Hepatocyte (in vitro differentiated cells): ENCODE data around the gene TNFRSF6B. TPM values are rescaled to one million over a fixed set of nuclear protein-coding genes. Genes with fewer than 3 reads are reported as not detected.
"Not testable (repeated sequence)": the region's sequence is repeated elsewhere in the genome, so short reads cannot be mapped to it uniquely, and the experiment has no call there.

Experiments
- DNase-seq: peaks from one replicate; pipeline ENCODE4 v3.0.0-alpha.2; 2016; ENCODE audit warnings: low spot score
- H2AFZ ChIP-seq: fragments of 200-600 bp; sonication (generic); 2 replicates; pipeline ENCODE4 v1.6.0; 2016; ENCODE audit warnings: antibody characterized with exemption, mild to moderate bottlenecking
- H3K27ac ChIP-seq: fragments of 200-600 bp; sonication (generic); 2 replicates; pipeline ENCODE4 v1.5.1; 2016; ENCODE audit warnings: mild to moderate bottlenecking
- H3K27me3 ChIP-seq: fragments of 200-600 bp; sonication (generic); 2 replicates; pipeline ENCODE4 v1.6.1; 2016
- H3K36me3 ChIP-seq: fragments of 200-600 bp; sonication (generic); replicated peaks from 2 replicates; pipeline ENCODE4 v1.5.1; 2016; ENCODE audit warnings: low read depth; ENCODE audit not compliant: insufficient read depth
- H3K4me1 ChIP-seq: fragments of 200-600 bp; sonication (generic); 2 replicates; pipeline ENCODE4 v1.5.1; 2016; ENCODE audit warnings: mild to moderate bottlenecking, moderate library complexity; ENCODE audit not compliant: insufficient read depth
- H3K4me2 ChIP-seq: fragments of 200-600 bp; sonication (generic); 2 replicates; pipeline ENCODE4 v1.6.0; 2016
- H3K4me3 ChIP-seq: fragments of 200-600 bp; sonication (generic); 2 replicates; pipeline ENCODE4 v1.5.1; 2016; ENCODE audit warnings: mild to moderate bottlenecking
- H3K79me2 ChIP-seq: fragments of 200-600 bp; sonication (generic); 2 replicates; pipeline ENCODE4 v1.6.0; 2017; ENCODE audit warnings: mild to moderate bottlenecking
- H3K9me2 ChIP-seq: fragments of 200-600 bp; sonication (generic); replicated peaks from 2 replicates; pipeline ENCODE4 v1.6.0; 2017; ENCODE audit warnings: mild to moderate bottlenecking; ENCODE audit not compliant: insufficient read depth
- H3K9me3 ChIP-seq: fragments of 200-600 bp; sonication (generic); 2 replicates; pipeline ENCODE4 v1.5.1; 2016; ENCODE audit warnings: low read depth, mild to moderate bottlenecking
- H4K20me1 ChIP-seq: fragments of 200-600 bp; sonication (generic); 2 replicates; pipeline ENCODE4 v1.6.0; 2016; ENCODE audit warnings: mild to moderate bottlenecking; ENCODE audit not compliant: insufficient read depth, poor library complexity, severe bottlenecking
- EZH2 ChIP-seq: fragments of 200-600 bp; sonication (generic); IDR thresholded peaks from 2 replicates; pipeline ENCODE4 v1.6.1; 2016; ENCODE audit warnings: antibody characterized with exemption, mild to moderate bottlenecking, borderline replicate concordance
- EZH2phosphoT487 ChIP-seq: fragments of 200-600 bp; sonication (generic); IDR thresholded peaks from one replicate; pipeline ENCODE4 v1.6.1; 2018; ENCODE audit warnings: antibody characterized with exemption, mild to moderate bottlenecking, low read depth, moderate library complexity; ENCODE audit not compliant: unreplicated experiment, severe bottlenecking
- WGBS: methylation state at CpG from one replicate; pipeline ENCODE4 v1.1.6; 2016; ENCODE audit warnings: low lambda C conversion rate; ENCODE audit errors: missing lambda C conversion rate; 5-methylcytosine and 5-hydroxymethylcytosine counted together
- polyA plus RNA-seq: library from polyadenylated mRNA; unstranded; fragments of >200 nt; fragmentation: Nextera tagmentation; extraction: Ambion mirVana; gene quantifications from 2 replicates; pipeline ENCODE4 v1.2.1, GENCODE V29; 2016
- total RNA-seq: library from RNA; depleted of rRNA; stranded (reverse); fragments of >200 nt; gene quantifications from 2 replicates; pipeline ENCODE4 v1.2.3, GENCODE V29; 2014
- TF ChIP-seq, protein P1 (sequence below): fragments of 200-600 bp; sonication (generic); IDR thresholded peaks from 2 replicates; pipeline ENCODE4 v1.5.1; 2016; ENCODE audit warnings: antibody characterized with exemption, mild to moderate bottlenecking; ENCODE audit not compliant: poor library complexity

TNFRSF6B gene
- total and polyA plus RNA-seq, 2 experiments from 2014 or later, result 0.97 to 4.2 TPM

DNA sequence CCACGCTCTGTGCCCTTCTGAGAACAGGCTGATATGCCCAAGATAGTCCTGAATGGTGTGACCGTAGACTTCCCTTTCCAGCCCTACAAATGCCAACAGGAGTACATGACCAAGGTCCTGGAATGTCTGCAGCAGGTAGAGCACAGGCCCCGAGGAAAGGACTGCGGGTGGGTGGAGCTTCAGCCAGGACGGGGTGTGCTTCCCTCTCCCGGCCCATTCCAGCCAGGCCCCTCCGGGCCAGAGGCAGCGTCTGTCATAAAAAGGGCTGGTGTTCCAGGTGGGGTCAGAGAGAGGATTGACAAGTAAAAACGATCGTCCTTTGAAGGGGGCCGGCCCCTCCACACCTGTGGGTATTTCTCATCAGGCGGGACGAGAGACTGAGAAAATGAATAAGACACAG lies 37.1 kb upstream of the TNFRSF6B start:
- TF ChIP-seq EZH2phosphoT487 (no peak), EZH2 (no peak)
- TF ChIP-seq, protein P1, sequence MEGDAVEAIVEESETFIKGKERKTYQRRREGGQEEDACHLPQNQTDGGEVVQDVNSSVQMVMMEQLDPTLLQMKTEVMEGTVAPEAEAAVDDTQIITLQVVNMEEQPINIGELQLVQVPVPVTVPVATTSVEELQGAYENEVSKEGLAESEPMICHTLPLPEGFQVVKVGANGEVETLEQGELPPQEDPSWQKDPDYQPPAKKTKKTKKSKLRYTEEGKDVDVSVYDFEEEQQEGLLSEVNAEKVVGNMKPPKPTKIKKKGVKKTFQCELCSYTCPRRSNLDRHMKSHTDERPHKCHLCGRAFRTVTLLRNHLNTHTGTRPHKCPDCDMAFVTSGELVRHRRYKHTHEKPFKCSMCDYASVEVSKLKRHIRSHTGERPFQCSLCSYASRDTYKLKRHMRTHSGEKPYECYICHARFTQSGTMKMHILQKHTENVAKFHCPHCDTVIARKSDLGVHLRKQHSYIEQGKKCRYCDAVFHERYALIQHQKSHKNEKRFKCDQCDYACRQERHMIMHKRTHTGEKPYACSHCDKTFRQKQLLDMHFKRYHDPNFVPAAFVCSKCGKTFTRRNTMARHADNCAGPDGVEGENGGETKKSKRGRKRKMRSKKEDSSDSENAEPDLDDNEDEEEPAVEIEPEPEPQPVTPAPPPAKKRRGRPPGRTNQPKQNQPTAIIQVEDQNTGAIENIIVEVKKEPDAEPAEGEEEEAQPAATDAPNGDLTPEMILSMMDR, result no peak
- no peak for DNase-seq
- H4K20me1 ChIP-seq, result no peaks in the 10 kb centered on the region
- WGBS, result 71% methylated on average over 13 of the region's 13 CpGs
- no peaks in the 10 kb centered on the region for H3K9me2 ChIP-seq
- H3K36me3 ChIP-seq, result no peaks in the 10 kb centered on the region
- peaks cover 10% of the 10 kb centered on the region for H3K79me2 ChIP-seq
- H3K9me3 ChIP-seq, result no peaks in the 10 kb centered on the region
- H2AFZ ChIP-seq, result no peak overlapping the region
- peak overlapping the region; percentile 75 for H3K4me3 ChIP-seq
- no peaks in the 10 kb centered on the region for H3K27me3 ChIP-seq
- H3K4me1 ChIP-seq, result peaks cover 7% of the 10 kb centered on the region
- H3K27ac ChIP-seq, result no peak overlapping the region
- H3K4me2 ChIP-seq, result peak overlapping the region; percentile 88

DNA sequence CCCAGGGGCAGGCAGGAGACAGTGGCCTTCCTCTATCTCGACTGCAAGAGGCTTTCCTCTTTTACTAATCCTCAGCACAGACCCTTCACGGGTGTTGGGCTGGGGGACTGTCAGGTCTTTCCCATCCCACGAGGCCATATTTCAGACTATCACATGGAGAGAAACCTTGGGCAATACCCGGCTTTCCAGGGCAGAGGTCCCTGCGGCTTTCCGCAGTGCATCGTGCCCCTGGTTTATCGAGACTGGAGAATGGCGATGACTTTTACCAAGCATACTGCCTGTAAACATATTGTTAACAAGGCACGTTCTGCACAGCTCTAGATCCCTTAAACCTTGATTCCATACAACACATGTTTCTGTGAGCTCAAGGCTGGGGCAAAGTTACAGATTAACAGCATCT lies 36.3 kb upstream of the TNFRSF6B start:
- not testable (repeated sequence) for H3K36me3 ChIP-seq, H3K4me3 ChIP-seq, H2AFZ ChIP-seq, DNase-seq, H3K9me2 ChIP-seq, H3K4me2 ChIP-seq, H3K79me2 ChIP-seq, H3K4me1 ChIP-seq, H3K9me3 ChIP-seq, H3K27ac ChIP-seq, H3K27me3 ChIP-seq, H4K20me1 ChIP-seq
- WGBS, result 78% methylated on average over 10 of the region's 10 CpGs

DNA sequence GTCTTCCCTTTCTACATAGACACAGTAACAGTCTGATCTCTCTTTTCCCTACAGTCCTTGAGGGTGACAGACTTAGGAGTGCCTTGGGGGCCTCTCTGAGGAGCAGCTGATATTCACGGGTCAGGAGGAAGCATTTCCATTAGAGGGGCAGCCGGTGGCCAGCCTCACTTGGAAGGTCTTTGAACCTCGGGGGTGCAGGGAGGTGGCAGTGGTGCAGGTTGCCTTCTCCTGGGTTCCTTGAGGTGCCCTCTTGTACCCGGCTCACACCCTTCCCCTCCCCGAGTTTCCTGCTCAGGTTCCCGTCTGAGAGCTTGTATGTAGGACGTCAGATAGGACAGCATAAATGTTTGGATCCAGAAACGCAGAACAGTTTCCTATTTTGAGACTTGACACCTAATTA lies 35.8 kb upstream of the TNFRSF6B start:
- WGBS, result 88% methylated on average over 8 of the region's 8 CpGs
- Histone ChIP-seq H3K27ac (no peak overlapping the region), H3K36me3 (no peaks in the 10 kb centered on the region), H4K20me1 (no peaks in the 10 kb centered on the region), H3K4me2 (no peak overlapping the region), H3K4me1 (peaks cover 7% of the 10 kb centered on the region), H3K9me3 (no peaks in the 10 kb centered on the region), H2AFZ (no peak overlapping the region), H3K79me2 (peaks cover 10% of the 10 kb centered on the region), H3K9me2 (no peaks in the 10 kb centered on the region), H3K4me3 (no peak overlapping the region), H3K27me3 (no peaks in the 10 kb centered on the region)
- TF ChIP-seq EZH2 (no peak), EZH2phosphoT487 (no peak)
- TF ChIP-seq, protein P1, result no peak
- no peak for DNase-seq

DNA sequence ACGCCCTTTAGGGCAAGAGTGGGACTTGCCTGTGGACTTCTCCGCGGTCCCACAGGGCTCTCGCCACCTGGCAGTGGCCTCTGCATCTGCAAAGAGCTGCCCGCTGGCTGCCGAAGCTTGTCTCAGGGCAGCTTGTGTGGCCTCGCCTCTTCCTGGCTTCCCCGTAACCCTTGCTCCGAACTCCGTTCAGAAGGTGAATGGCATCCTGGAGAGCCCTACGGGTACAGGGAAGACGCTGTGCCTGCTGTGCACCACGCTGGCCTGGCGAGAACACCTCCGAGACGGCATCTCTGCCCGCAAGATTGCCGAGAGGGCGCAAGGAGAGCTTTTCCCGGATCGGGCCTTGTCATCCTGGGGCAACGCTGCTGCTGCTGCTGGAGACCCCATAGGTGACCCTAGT lies 35.3 kb upstream of the TNFRSF6B start:
- Histone ChIP-seq H4K20me1 (no peaks in the 10 kb centered on the region), H2AFZ (no peak overlapping the region), H3K9me2 (no peaks in the 10 kb centered on the region), H3K9me3 (no peaks in the 10 kb centered on the region), H3K4me1 (peaks cover 7% of the 10 kb centered on the region), H3K36me3 (no peaks in the 10 kb centered on the region), H3K79me2 (peaks cover 10% of the 10 kb centered on the region), H3K27ac (no peak overlapping the region), H3K27me3 (no peaks in the 10 kb centered on the region), H3K4me2 (no peak overlapping the region), H3K4me3 (no peak overlapping the region)
- DNase-seq, result no peak
- WGBS, result 99% methylated on average over 22 of the region's 22 CpGs
- TF ChIP-seq, protein P1, result no peak
- TF ChIP-seq EZH2phosphoT487, result no peak
- no peak for TF ChIP-seq EZH2
